Right lobe of liver (tissue), 6 donors: ENCODE results near the gene TTBK2. TPM values are rescaled to one million over a fixed set of nuclear protein-coding genes. Genes with fewer than 3 reads are reported as not detected.

Source experiments
- ATAC-seq, 4 donors: fragments of 200-7000 bp; cut with Tn5 transposase; one replicate each; pipeline ENCODE4 v1.9.1; 2020; ENCODE audit warnings: mild to moderate bottlenecking in 4 of 4, moderate library complexity in 4 of 4
- DNase-seq, 3 donors: peaks; one replicate each; pipeline ENCODE4 v3.0.0-alpha.2; 2020
- H3K27ac ChIP-seq, 3 donors: fragments of 200-600 bp; one replicate each; pipeline ENCODE4 v1.8.0; 2022
- H3K27me3 ChIP-seq, 2 donors: fragments of 200-600 bp; one replicate each; pipeline ENCODE4 v1.8.0; 2022
- H3K36me3 ChIP-seq, 4 donors: fragments of 200-600 bp; sonication (generic) in 1 of 4; one replicate each; pipeline versions ENCODE4 v1.5.1 to v1.8.0; 2017 to 2022; ENCODE audit warnings: control low read depth in 1 of 4
- H3K4me1 ChIP-seq, 4 donors: fragments of 200-600 bp; sonication (generic) in 1 of 4; one replicate each; pipeline versions ENCODE4 v1.5.1 to v1.8.0; 2017 to 2022; ENCODE audit warnings: control low read depth in 1 of 4
- H3K4me3 ChIP-seq, 3 donors: fragments of 200-600 bp; one replicate each; pipeline ENCODE4 v1.8.0; 2022
- H3K9me3 ChIP-seq, 4 donors: fragments of 200-600 bp; sonication (generic) in 1 of 4; one replicate each; pipeline versions ENCODE4 v1.5.1 to v1.8.0; 2017 to 2022; ENCODE audit warnings: control low read depth in 1 of 4
- POLR2A ChIP-seq: fragments of 450-650 bp; IDR thresholded peaks from one replicate; pipeline ENCODE4 v1.6.1; 2017; ENCODE audit warnings: antibody characterized with exemption, mild to moderate bottlenecking
- whole genome bisulfite sequencing: methylation state at CpG from one replicate; pipeline ENCODE4 v1.1.6; 2018; ENCODE audit warnings: low coverage, low lambda C conversion rate; ENCODE audit not compliant: insufficient coverage; ENCODE audit errors: missing lambda C conversion rate; 5-methylcytosine and 5-hydroxymethylcytosine counted together
- intact Hi-C, 2 donors: fragments of 100-400 bp; cut with DNase I; formaldehyde crosslinking; loops; one replicate each; pipeline versions ENCODE4 v1.11.2 to v1.14.1; 2022
- total RNA-seq, 6 experiments: library from RNA; depleted of rRNA in 2 of 6; stranded (reverse); fragments of >200 nt in 2 of 6; fragmentation: NEBNext Ultra II Directional in 3 of 6; extraction: Animal tissue kit (Norgen Biotek cat#: 25700) in 3 of 6; gene quantifications; one replicate each; pipeline versions ENCODE4 v1.1.0 to v1.2.4, GENCODE V29; 2016 to 2023
- TF ChIP-seq, protein P1 (sequence below), 4 donors: fragments of 200-600 bp in 3 of 4; fragments of 450-650 bp in 1 of 4; IDR thresholded peaks; one replicate each; pipeline versions ENCODE4 v1.5.1 to v1.8.0; 2016 to 2022; ENCODE audit warnings: antibody characterized with exemption in 4 of 4, mild to moderate bottlenecking in 2 of 4
- donor health status: DM: no; HTN: yes; CAD: no.
- donor health status: DM: no; HTN: no; CAD: no.
- donor health status: DM: no; HTN: no; CAD: no.
- donor health status: DM: no; HTN: yes; CAD: no.
- donor health status: DM: no; HTN: yes; CAD: no.

The TTBK2 gene
- total RNA-seq, 6 experiments from 2014 or later = 4.9 to 6.8 (median 5.5) TPM

DNA sequence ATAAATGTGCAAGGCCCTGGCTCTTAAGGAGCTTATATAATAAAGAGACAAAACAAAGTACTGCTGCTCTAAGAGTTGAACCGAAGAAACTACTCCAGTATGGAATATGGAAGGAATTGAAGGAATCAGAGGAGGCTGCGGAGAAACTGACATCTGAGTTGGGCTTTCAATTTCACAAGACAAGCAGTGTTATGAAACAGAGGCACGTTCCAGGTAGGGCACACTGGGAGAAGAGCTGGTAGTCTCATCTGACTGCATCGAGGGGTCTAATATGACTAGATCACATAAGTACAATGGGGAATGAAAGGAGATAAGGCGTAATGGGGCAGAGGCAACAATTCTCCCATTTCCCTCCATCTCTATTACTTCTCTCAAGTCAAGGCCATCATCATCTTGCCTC is 115.3 kb downstream of the TTBK2 start:
- intact Hi-C loops = no loop called here
- TF ChIP-seq, protein P1, sequence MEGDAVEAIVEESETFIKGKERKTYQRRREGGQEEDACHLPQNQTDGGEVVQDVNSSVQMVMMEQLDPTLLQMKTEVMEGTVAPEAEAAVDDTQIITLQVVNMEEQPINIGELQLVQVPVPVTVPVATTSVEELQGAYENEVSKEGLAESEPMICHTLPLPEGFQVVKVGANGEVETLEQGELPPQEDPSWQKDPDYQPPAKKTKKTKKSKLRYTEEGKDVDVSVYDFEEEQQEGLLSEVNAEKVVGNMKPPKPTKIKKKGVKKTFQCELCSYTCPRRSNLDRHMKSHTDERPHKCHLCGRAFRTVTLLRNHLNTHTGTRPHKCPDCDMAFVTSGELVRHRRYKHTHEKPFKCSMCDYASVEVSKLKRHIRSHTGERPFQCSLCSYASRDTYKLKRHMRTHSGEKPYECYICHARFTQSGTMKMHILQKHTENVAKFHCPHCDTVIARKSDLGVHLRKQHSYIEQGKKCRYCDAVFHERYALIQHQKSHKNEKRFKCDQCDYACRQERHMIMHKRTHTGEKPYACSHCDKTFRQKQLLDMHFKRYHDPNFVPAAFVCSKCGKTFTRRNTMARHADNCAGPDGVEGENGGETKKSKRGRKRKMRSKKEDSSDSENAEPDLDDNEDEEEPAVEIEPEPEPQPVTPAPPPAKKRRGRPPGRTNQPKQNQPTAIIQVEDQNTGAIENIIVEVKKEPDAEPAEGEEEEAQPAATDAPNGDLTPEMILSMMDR (IDR thresholded peaks at IDR 0.05) = no peak
- no peak for TF ChIP-seq POLR2A
- DNase-seq (no peak), ATAC-seq (no peak)
- Histone ChIP-seq H3K4me1 (no peaks in the 10 kb centered on the region), H3K4me3 (no peak overlapping the region), H3K9me3 (no peaks in the 10 kb centered on the region), H3K36me3 (peaks cover 0 to 17% (median 0%) of the 10 kb centered on the region in 4 donors), H3K27ac (no peak overlapping the region), H3K27me3 (no peaks in the 10 kb centered on the region)
- WGBS = 100% methylated on average over 4 of the region's 5 CpGs

DNA sequence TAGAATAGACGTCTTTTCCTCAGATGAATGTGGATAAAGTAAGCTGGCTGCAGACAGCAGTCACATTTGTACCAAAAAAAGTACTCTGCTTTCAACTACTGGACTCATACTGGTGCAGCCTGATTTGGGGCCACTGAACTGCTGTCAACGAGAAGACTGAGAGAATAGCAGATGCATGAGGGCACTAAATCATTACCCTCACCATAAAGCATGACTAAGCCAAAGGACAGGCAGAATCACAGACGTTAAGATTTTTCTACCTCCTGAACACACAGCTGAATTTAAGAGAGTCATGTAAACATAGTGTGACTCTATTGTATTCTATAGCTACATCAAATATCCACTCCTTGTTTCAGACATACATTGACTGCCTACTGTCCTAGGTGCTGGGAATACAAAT is 115.8 kb downstream of the TTBK2 start:
- no peaks in the 10 kb centered on the region for H3K9me3 ChIP-seq
- ATAC-seq (no peak), DNase-seq (no peak)
- H3K4me1 ChIP-seq = no peaks in the 10 kb centered on the region
- no peak for TF ChIP-seq POLR2A
- TF ChIP-seq, protein P1 (IDR thresholded peaks at IDR 0.05) = no peak
- H3K27me3 ChIP-seq = no peaks in the 10 kb centered on the region
- H3K27ac ChIP-seq = no peak overlapping the region
- H3K4me3 ChIP-seq = no peak overlapping the region
- WGBS = 84% methylated on average over 3 of the region's 3 CpGs
- intact Hi-C loops = no loop called here
- H3K36me3 ChIP-seq = peaks cover 0 to 13% (median 0%) of the 10 kb centered on the region in 4 donors

DNA sequence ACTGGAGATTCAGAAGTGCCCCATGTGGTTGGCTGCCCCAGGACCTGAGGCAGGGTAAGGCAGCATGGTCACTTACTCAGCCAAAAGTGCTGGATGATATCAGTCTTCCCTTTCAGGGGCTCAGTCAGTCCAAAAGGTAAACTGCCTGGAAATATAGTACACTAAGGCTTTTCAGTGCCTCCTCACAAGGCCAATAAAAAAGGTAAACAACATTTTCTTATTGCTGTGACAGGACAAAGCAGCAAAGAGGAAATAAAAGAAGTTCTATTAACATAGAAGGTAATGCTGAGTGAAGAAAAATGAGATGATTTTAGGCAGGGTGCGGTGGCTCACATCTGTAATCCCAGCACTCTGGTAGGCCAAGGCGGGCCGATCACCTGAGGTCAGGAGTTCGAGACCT is 117.1 kb downstream of the TTBK2 start:
- Histone ChIP-seq H3K9me3 (no peaks in the 10 kb centered on the region), H3K4me1 (no peaks in the 10 kb centered on the region), H3K27ac (no peak overlapping the region), H3K4me3 (no peak overlapping the region), H3K36me3 (peaks cover 0 to 13% (median 0%) of the 10 kb centered on the region in 4 donors), H3K27me3 (no peaks in the 10 kb centered on the region)
- TF ChIP-seq POLR2A = no peak
- TF ChIP-seq, protein P1 (IDR thresholded peaks at IDR 0.05) = no peak
- no peak for ATAC-seq
- no peak for DNase-seq
- intact Hi-C loops = no loop called here
- 100% methylated on average over 4 of the region's 4 CpGs for WGBS

DNA sequence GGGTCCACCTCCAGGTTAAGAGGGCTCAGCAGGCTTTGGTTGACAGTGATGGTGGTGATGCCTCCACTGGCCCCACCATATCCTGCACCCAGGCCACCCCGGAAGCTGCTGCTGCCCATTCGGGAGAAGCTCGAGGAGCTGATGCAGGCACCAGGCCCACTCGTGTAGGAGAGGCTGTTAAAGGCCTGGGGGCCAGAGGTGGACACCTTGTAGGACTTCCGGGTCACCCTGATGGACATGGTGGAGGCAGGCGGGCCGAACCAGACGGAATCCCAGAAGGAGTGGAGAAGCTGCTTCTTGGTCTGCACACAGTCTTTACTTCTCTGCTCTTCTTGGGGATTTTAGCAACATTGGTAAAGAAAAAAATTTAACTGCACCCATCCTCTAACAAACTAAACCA is 118.4 kb downstream of the TTBK2 start:
- intact Hi-C loops = no loop called here
- DNase-seq (no peak), ATAC-seq (no peak)
- H3K9me3 ChIP-seq = no peaks in the 10 kb centered on the region
- no peak overlapping the region for H3K4me3 ChIP-seq
- H3K27me3 ChIP-seq = no peaks in the 10 kb centered on the region
- WGBS = 100% methylated on average over 5 of the region's 8 CpGs
- no peak overlapping the region for H3K27ac ChIP-seq
- H3K36me3 ChIP-seq = peaks cover 0 to 13% (median 0%) of the 10 kb centered on the region in 4 donors
- H3K4me1 ChIP-seq = no peaks in the 10 kb centered on the region
- TF ChIP-seq POLR2A = no peak
- TF ChIP-seq, protein P1 (IDR thresholded peaks at IDR 0.05) = no peak
